HepG2 (cell line): ENCODE data around the gene MICB. TPM values are rescaled to one million over a fixed set of nuclear protein-coding genes. Genes with fewer than 3 reads are reported as not detected.

Experiments used
- ELF4 ChIP-seq: sonication (generic); formaldehyde crosslinking; IDR thresholded peaks from 2 replicates; pipeline ENCODE4 v1.5.0; 2020; ENCODE audit warnings: missing genetic modification reagents, mild to moderate bottlenecking, moderate library complexity, borderline replicate concordance
- HNF4A ChIP-seq: sonication (generic); formaldehyde crosslinking; IDR thresholded peaks from 2 replicates; pipeline ENCODE4 v1.4.0; 2020; ENCODE audit warnings: missing genetic modification reagents
- HNRNPH1 ChIP-seq: fragments of 200-400 bp; formaldehyde crosslinking; optimal IDR thresholded peaks from 2 replicates; pipeline ENCODE3; 2017; ENCODE audit warnings: mild to moderate bottlenecking, low read depth, low read length
- HNRNPK ChIP-seq: fragments of 200-400 bp; formaldehyde crosslinking; IDR thresholded peaks from 2 replicates; pipeline ENCODE4 v1.6.1; 2018; ENCODE audit warnings: low read length, low read depth, moderate library complexity, mild to moderate bottlenecking; ENCODE audit not compliant: poor library complexity, severe bottlenecking
- MAF1 ChIP-seq: sonication (generic); formaldehyde crosslinking; IDR thresholded peaks from 2 replicates; pipeline ENCODE4 v1.5.0; 2020; ENCODE audit warnings: missing genetic modification reagents, borderline replicate concordance
- MATR3 ChIP-seq: sonication (generic); formaldehyde crosslinking; IDR thresholded peaks from 2 replicates; pipeline ENCODE4 v1.4.0; 2020; ENCODE audit warnings: missing genetic modification reagents
- NR2F6 ChIP-seq, 2 experiments: IDR thresholded peaks; 2 replicates each; pipeline ENCODE4 v1.6.1; 2016; ENCODE audit warnings: antibody characterized with exemption in 1 of 2, mild to moderate bottlenecking in 1 of 2
- RBAK ChIP-seq: sonication (generic); formaldehyde crosslinking; IDR thresholded peaks from 2 replicates; pipeline ENCODE4 v1.5.1; 2020; ENCODE audit warnings: mild to moderate bottlenecking, missing genetic modification reagents
- RNF2 ChIP-seq: fragments of 450-650 bp; conservative IDR thresholded peaks from 2 replicates; pipeline ENCODE4 v1.6.1; 2016; ENCODE audit warnings: low read depth
- SP4 ChIP-seq: sonication (generic); formaldehyde crosslinking; IDR thresholded peaks from 2 replicates; pipeline ENCODE4 v1.8.1; 2023; ENCODE audit warnings: mild to moderate bottlenecking, missing genetic modification reagents
- TSC22D2 ChIP-seq: sonication (generic); formaldehyde crosslinking; IDR thresholded peaks from 2 replicates; pipeline ENCODE4 v1.5.1; 2020; ENCODE audit warnings: missing genetic modification reagents, mild to moderate bottlenecking, borderline replicate concordance
- ZNF10 ChIP-seq: sonication (generic); formaldehyde crosslinking; IDR thresholded peaks from 2 replicates; pipeline ENCODE4 v1.4.0; 2020; ENCODE audit warnings: mild to moderate bottlenecking, low read depth, missing genetic modification reagents, borderline replicate concordance
- ZNF564 ChIP-seq: sonication (generic); formaldehyde crosslinking; IDR thresholded peaks from 2 replicates; pipeline ENCODE4 v1.8.1; 2023; ENCODE audit warnings: mild to moderate bottlenecking, missing genetic modification reagents
- polyA plus RNA-seq, 8 experiments: library from polyadenylated mRNA; depleted of rRNA in 3 of 8; stranded (reverse) in 7 of 8; unstranded in 1 of 8; fragments of >200 nt; fragmentation: Illumina TruSeq in 4 of 8; extraction: Trizol in 4 of 8; gene quantifications; 2 replicates each; pipeline versions ENCODE4 v1.2.1 to v1.2.3, GENCODE V29; 2011 to 2016; ENCODE audit warnings: low read depth in 4 of 8, missing spikeins in 1 of 8, mixed read lengths in 1 of 8; ENCODE audit not compliant: insufficient read depth in 1 of 8
- total RNA-seq, 5 experiments: library from RNA; depleted of rRNA; stranded (reverse); fragments of >200 nt; fragmentation: Illumina TruSeq; extraction: Trizol; gene quantifications; 2 replicates each; pipeline ENCODE4 v1.2.3, GENCODE V29; 2016; ENCODE audit warnings: low read depth in 1 of 5
- TF ChIP-seq, protein P1 (sequence below): sonication (generic); formaldehyde crosslinking; IDR thresholded peaks from 2 replicates; pipeline ENCODE4 v1.8.1; 2022; ENCODE audit warnings: low read depth, mild to moderate bottlenecking, missing genetic modification reagents
- TF ChIP-seq, protein P2 (sequence below): sonication (generic); formaldehyde crosslinking; IDR thresholded peaks from 2 replicates; pipeline ENCODE4 v1.8.0; 2022; ENCODE audit warnings: missing genetic modification reagents, mild to moderate bottlenecking, moderate library complexity, borderline replicate concordance
- TF ChIP-seq, protein P3 (sequence below): sonication (generic); formaldehyde crosslinking; IDR thresholded peaks from 2 replicates; pipeline ENCODE4 v1.5.1; 2020; ENCODE audit warnings: missing genetic modification reagents, mild to moderate bottlenecking, borderline replicate concordance
- TF ChIP-seq, protein P4 (sequence below): sonication (generic); formaldehyde crosslinking; IDR thresholded peaks from 2 replicates; pipeline ENCODE4 v1.8.1; 2023; ENCODE audit warnings: missing genetic modification reagents, mild to moderate bottlenecking, borderline replicate concordance
- TF ChIP-seq, protein P5 (sequence below): sonication (generic); formaldehyde crosslinking; IDR thresholded peaks from 2 replicates; pipeline ENCODE4 v1.4.0; 2020; ENCODE audit warnings: missing genetic modification reagents, mild to moderate bottlenecking, borderline replicate concordance

MICB gene
- total and polyA plus RNA-seq, 2 of the 13 experiments (the other 11 are each of a cell fraction or from before 2014, with no cell fraction given): 12.5 to 12.8 TPM

DNA sequence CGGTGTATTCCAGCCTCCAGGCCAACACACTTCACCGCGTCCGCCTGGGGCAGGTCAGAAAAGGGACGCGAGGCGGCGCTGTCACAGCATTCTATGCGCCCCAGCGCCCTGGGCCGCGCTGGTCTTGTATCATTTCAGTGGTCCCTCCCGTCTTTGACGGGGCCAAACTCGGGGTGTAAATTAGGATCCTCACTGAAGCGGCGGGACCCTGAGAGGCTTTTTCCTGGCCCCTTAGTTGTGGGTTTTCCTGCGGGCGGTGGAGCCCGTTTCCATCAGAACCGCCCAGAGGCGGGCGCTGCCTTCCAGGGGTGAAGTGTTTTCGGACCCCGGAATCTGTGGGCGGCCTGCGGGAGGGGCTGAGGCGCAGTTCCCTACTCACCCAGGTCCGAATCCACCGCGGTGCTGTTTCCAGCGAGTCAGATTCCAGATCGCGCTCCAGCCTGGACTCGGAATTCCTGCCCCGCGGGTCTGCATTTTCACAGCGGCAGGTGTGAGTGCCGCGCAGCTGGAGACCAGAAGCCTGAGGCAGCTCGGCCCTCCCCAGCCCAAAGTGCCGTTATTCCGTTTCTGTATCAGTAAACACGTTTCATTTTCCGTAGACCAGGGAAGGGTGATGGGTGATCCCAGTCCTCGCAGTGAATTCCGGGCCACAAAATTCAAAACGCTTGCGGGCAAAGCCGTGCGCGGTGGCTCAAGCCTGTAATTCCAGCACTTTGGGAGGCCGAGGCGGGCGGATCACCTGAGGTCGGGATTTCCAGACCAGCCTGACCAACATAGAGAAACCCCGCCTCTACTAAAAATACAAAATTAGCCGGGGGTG lies 3.9 kb upstream of the MICB start (continued):
- TF ChIP-seq, protein P1, sequence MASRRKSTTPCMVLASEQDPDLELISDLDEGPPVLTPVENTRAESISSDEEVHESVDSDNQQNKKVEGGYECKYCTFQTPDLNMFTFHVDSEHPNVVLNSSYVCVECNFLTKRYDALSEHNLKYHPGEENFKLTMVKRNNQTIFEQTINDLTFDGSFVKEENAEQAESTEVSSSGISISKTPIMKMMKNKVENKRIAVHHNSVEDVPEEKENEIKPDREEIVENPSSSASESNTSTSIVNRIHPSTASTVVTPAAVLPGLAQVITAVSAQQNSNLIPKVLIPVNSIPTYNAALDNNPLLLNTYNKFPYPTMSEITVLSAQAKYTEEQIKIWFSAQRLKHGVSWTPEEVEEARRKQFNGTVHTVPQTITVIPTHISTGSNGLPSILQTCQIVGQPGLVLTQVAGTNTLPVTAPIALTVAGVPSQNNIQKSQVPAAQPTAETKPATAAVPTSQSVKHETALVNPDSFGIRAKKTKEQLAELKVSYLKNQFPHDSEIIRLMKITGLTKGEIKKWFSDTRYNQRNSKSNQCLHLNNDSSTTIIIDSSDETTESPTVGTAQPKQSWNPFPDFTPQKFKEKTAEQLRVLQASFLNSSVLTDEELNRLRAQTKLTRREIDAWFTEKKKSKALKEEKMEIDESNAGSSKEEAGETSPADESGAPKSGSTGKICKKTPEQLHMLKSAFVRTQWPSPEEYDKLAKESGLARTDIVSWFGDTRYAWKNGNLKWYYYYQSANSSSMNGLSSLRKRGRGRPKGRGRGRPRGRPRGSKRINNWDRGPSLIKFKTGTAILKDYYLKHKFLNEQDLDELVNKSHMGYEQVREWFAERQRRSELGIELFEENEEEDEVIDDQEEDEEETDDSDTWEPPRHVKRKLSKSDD (CRISPR knock-in tag): no peak
- no peak; the same call in 1 of the 2 replicates for TF ChIP-seq RNF2
- no peak for TF ChIP-seq ZNF10 (CRISPR knock-in tag)
- TF ChIP-seq ELF4: no peak
- TF ChIP-seq HNRNPH1: no peak
- TF ChIP-seq RBAK (CRISPR knock-in tag): no peak
- TF ChIP-seq, protein P2, sequence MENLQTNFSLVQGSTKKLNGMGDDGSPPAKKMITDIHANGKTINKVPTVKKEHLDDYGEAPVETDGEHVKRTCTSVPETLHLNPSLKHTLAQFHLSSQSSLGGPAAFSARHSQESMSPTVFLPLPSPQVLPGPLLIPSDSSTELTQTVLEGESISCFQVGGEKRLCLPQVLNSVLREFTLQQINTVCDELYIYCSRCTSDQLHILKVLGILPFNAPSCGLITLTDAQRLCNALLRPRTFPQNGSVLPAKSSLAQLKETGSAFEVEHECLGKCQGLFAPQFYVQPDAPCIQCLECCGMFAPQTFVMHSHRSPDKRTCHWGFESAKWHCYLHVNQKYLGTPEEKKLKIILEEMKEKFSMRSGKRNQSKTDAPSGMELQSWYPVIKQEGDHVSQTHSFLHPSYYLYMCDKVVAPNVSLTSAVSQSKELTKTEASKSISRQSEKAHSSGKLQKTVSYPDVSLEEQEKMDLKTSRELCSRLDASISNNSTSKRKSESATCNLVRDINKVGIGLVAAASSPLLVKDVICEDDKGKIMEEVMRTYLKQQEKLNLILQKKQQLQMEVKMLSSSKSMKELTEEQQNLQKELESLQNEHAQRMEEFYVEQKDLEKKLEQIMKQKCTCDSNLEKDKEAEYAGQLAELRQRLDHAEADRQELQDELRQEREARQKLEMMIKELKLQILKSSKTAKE (CRISPR knock-in tag): no peak
- peak; percentile 78; the same call in 1 of the 2 replicates for TF ChIP-seq ZNF564 (CRISPR knock-in tag)
- TF ChIP-seq NR2F6 (IDR thresholded peaks at IDR 0.05): no peak
- TF ChIP-seq NR2F6 (CRISPR knock-in tag; IDR thresholded peaks at IDR 0.05): no peak
- TF ChIP-seq, protein P3, sequence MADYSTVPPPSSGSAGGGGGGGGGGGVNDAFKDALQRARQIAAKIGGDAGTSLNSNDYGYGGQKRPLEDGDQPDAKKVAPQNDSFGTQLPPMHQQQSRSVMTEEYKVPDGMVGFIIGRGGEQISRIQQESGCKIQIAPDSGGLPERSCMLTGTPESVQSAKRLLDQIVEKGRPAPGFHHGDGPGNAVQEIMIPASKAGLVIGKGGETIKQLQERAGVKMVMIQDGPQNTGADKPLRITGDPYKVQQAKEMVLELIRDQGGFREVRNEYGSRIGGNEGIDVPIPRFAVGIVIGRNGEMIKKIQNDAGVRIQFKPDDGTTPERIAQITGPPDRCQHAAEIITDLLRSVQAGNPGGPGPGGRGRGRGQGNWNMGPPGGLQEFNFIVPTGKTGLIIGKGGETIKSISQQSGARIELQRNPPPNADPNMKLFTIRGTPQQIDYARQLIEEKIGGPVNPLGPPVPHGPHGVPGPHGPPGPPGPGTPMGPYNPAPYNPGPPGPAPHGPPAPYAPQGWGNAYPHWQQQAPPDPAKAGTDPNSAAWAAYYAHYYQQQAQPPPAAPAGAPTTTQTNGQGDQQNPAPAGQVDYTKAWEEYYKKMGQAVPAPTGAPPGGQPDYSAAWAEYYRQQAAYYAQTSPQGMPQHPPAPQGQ (CRISPR knock-in tag): no peak
- peak; percentile 47 for TF ChIP-seq HNRNPK
- no peak for TF ChIP-seq SP4 (CRISPR knock-in tag)
- TF ChIP-seq, protein P4, sequence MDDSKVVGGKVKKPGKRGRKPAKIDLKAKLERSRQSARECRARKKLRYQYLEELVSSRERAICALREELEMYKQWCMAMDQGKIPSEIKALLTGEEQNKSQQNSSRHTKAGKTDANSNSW (CRISPR knock-in tag): no peak
- TF ChIP-seq HNF4A (CRISPR knock-in tag): no peak
- TF ChIP-seq MAF1 (CRISPR knock-in tag): peak; percentile 81; the same call in 1 of the 2 replicates
- TF ChIP-seq TSC22D2 (CRISPR knock-in tag): no peak
- no peak for TF ChIP-seq MATR3 (CRISPR knock-in tag)
- TF ChIP-seq, protein P5, sequence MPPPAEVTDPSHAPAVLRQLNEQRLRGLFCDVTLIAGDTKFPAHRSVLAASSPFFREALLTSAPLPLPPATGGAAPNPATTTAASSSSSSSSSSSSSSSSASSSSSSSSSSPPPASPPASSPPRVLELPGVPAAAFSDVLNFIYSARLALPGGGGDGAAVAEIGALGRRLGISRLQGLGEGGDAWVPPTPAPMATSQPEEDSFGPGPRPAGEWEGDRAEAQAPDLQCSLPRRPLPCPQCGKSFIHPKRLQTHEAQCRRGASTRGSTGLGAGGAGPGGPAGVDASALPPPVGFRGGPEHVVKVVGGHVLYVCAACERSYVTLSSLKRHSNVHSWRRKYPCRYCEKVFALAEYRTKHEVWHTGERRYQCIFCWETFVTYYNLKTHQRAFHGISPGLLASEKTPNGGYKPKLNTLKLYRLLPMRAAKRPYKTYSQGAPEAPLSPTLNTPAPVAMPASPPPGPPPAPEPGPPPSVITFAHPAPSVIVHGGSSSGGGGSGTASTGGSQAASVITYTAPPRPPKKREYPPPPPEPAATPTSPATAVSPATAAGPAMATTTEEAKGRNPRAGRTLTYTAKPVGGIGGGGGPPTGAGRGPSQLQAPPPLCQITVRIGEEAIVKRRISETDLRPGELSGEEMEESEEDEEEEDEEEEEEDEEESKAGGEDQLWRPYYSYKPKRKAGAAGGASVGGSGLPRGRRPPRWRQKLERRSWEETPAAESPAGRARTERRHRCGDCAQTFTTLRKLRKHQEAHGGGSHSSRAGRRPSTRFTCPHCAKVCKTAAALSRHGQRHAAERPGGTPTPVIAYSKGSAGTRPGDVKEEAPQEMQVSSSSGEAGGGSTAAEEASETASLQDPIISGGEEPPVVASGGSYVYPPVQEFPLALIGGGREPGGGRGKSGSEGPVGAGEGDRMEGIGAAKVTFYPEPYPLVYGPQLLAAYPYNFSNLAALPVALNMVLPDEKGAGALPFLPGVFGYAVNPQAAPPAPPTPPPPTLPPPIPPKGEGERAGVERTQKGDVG (CRISPR knock-in tag): no peak
